HepG2 (cell line): ENCODE data around the gene FAM50A. TPM values are rescaled to one million over a fixed set of nuclear protein-coding genes. Genes with fewer than 3 reads are reported as not detected.
A peak's percentile ranks its signal among the peaks of the same experiment; 100 is the strongest.

Experiments
- AGO1 ChIP-seq: fragments of 200-400 bp; formaldehyde crosslinking; IDR thresholded peaks from 2 replicates; pipeline ENCODE4 v1.6.1; 2017; ENCODE audit warnings: mild to moderate bottlenecking, low read depth, low read length, moderate library complexity; ENCODE audit not compliant: poor library complexity, severe bottlenecking
- ARHGAP35 ChIP-seq: sonication (generic); formaldehyde crosslinking; IDR thresholded peaks from 2 replicates; pipeline ENCODE4 v1.9.0; 2022; ENCODE audit warnings: mild to moderate bottlenecking, inconsistent platforms, moderate library complexity, missing genetic modification reagents, borderline replicate concordance
- ARID5B ChIP-seq: IDR thresholded peaks from 2 replicates; pipeline ENCODE4 v1.4.0; 2020; ENCODE audit warnings: mild to moderate bottlenecking, missing genetic modification reagents
- BCL6 ChIP-seq: IDR thresholded peaks from 2 replicates; pipeline ENCODE4 v1.6.1; 2016; ENCODE audit warnings: missing genetic modification reagents, missing compliant biosample characterization
- ERF ChIP-seq: IDR thresholded peaks from 2 replicates; pipeline ENCODE4 v1.6.1; 2018; ENCODE audit warnings: missing biosample characterization, missing genetic modification reagents
- GABPB1 ChIP-seq: IDR thresholded peaks from 2 replicates; pipeline ENCODE4 v1.6.1; 2016; ENCODE audit warnings: mild to moderate bottlenecking, missing genetic modification reagents, moderate library complexity, missing compliant biosample characterization
- IKZF1 ChIP-seq: fragments of 450-650 bp; IDR thresholded peaks from 2 replicates; pipeline ENCODE4 v1.7.1; 2016
- MED1 ChIP-seq: sonication (generic); formaldehyde crosslinking; IDR thresholded peaks from 2 replicates; pipeline ENCODE4 v1.4.0; 2020; ENCODE audit warnings: missing genetic modification reagents
- NFKB2 ChIP-seq: sonication (generic); formaldehyde crosslinking; IDR thresholded peaks from 2 replicates; pipeline ENCODE4 v1.4.0; 2020; ENCODE audit warnings: missing genetic modification reagents, borderline replicate concordance
- RBFOX2 ChIP-seq: fragments of 200-400 bp; formaldehyde crosslinking; IDR thresholded peaks from 2 replicates; pipeline ENCODE4 v1.6.1; 2017; ENCODE audit warnings: low read depth, mild to moderate bottlenecking, low read length
- SAFB2 ChIP-seq: sonication (generic); formaldehyde crosslinking; IDR thresholded peaks from 2 replicates; pipeline ENCODE4 v1.5.1; 2020; ENCODE audit warnings: missing genetic modification reagents, low read depth, mild to moderate bottlenecking, borderline replicate concordance
- SALL1 ChIP-seq: sonication (generic); formaldehyde crosslinking; IDR thresholded peaks from 2 replicates; pipeline ENCODE4 v1.8.0; 2022; ENCODE audit warnings: mild to moderate bottlenecking, missing genetic modification reagents
- SAP130 ChIP-seq: IDR thresholded peaks from 2 replicates; pipeline ENCODE4 v1.6.1; 2016; ENCODE audit warnings: low read depth
- SETDB1 ChIP-seq: sonication (generic); formaldehyde crosslinking; IDR thresholded peaks from 2 replicates; pipeline ENCODE4 v1.5.1; 2020; ENCODE audit warnings: missing genetic modification reagents, mild to moderate bottlenecking, borderline replicate concordance
- SNAI1 ChIP-seq: sonication (generic); formaldehyde crosslinking; IDR thresholded peaks from 2 replicates; pipeline ENCODE4 v1.5.0; 2020; ENCODE audit warnings: mild to moderate bottlenecking, missing genetic modification reagents, borderline replicate concordance
- SP4 ChIP-seq: sonication (generic); formaldehyde crosslinking; IDR thresholded peaks from 2 replicates; pipeline ENCODE4 v1.8.1; 2023; ENCODE audit warnings: mild to moderate bottlenecking, missing genetic modification reagents
- TBX2 ChIP-seq: sonication (generic); formaldehyde crosslinking; IDR thresholded peaks from 2 replicates; pipeline ENCODE4 v1.5.0; 2020; ENCODE audit warnings: missing genetic modification reagents, mild to moderate bottlenecking, borderline replicate concordance
- ZBTB7B ChIP-seq: sonication (generic); formaldehyde crosslinking; IDR thresholded peaks from 2 replicates; pipeline ENCODE4 v1.4.0; 2020; ENCODE audit warnings: missing genetic modification reagents
- ZNF224 ChIP-seq: sonication (generic); formaldehyde crosslinking; IDR thresholded peaks from 2 replicates; pipeline ENCODE4 v1.5.0; 2020; ENCODE audit warnings: mild to moderate bottlenecking, missing genetic modification reagents
- ZNF530 ChIP-seq: sonication (generic); formaldehyde crosslinking; IDR thresholded peaks from 2 replicates; pipeline ENCODE4 v1.5.0; 2020; ENCODE audit warnings: low read depth, mild to moderate bottlenecking, missing genetic modification reagents
- ZNF558 ChIP-seq: sonication (generic); formaldehyde crosslinking; IDR thresholded peaks from 2 replicates; pipeline ENCODE4 v1.9.0; 2022; ENCODE audit warnings: mild to moderate bottlenecking, missing genetic modification reagents, borderline replicate concordance
- ZNF605 ChIP-seq: sonication (generic); formaldehyde crosslinking; IDR thresholded peaks from 2 replicates; pipeline ENCODE4 v1.8.0; 2022; ENCODE audit warnings: mild to moderate bottlenecking, missing genetic modification reagents
- ZNF772 ChIP-seq: sonication (generic); formaldehyde crosslinking; IDR thresholded peaks from 2 replicates; pipeline ENCODE4 v1.5.0; 2020; ENCODE audit warnings: mild to moderate bottlenecking, missing genetic modification reagents
- polyA plus RNA-seq, 8 experiments: library from polyadenylated mRNA; depleted of rRNA in 3 of 8; stranded (reverse) in 7 of 8; unstranded in 1 of 8; fragments of >200 nt; fragmentation: Illumina TruSeq in 4 of 8; extraction: Trizol in 4 of 8; gene quantifications; 2 replicates each; pipeline versions ENCODE4 v1.2.1 to v1.2.3, GENCODE V29; 2011 to 2016; ENCODE audit warnings: low read depth in 4 of 8, missing spikeins in 1 of 8, mixed read lengths in 1 of 8; ENCODE audit not compliant: insufficient read depth in 1 of 8
- total RNA-seq, 5 experiments: library from RNA; depleted of rRNA; stranded (reverse); fragments of >200 nt; fragmentation: Illumina TruSeq; extraction: Trizol; gene quantifications; 2 replicates each; pipeline ENCODE4 v1.2.3, GENCODE V29; 2016; ENCODE audit warnings: low read depth in 1 of 5
- TF ChIP-seq, protein P1 (sequence below): sonication (generic); formaldehyde crosslinking; IDR thresholded peaks from 2 replicates; pipeline ENCODE4 v1.8.1; 2023; ENCODE audit warnings: mild to moderate bottlenecking, missing genetic modification reagents, borderline replicate concordance
- TF ChIP-seq, protein P2 (sequence below): sonication (generic); IDR thresholded peaks from 2 replicates; pipeline ENCODE4 v1.6.1; 2016; ENCODE audit warnings: low read depth, borderline replicate concordance

FAM50A gene
- total and polyA plus RNA-seq, 2 of the 13 experiments (the other 11 are each of a cell fraction or from before 2014, with no cell fraction given): 30.7 to 40.7 TPM

DNA sequence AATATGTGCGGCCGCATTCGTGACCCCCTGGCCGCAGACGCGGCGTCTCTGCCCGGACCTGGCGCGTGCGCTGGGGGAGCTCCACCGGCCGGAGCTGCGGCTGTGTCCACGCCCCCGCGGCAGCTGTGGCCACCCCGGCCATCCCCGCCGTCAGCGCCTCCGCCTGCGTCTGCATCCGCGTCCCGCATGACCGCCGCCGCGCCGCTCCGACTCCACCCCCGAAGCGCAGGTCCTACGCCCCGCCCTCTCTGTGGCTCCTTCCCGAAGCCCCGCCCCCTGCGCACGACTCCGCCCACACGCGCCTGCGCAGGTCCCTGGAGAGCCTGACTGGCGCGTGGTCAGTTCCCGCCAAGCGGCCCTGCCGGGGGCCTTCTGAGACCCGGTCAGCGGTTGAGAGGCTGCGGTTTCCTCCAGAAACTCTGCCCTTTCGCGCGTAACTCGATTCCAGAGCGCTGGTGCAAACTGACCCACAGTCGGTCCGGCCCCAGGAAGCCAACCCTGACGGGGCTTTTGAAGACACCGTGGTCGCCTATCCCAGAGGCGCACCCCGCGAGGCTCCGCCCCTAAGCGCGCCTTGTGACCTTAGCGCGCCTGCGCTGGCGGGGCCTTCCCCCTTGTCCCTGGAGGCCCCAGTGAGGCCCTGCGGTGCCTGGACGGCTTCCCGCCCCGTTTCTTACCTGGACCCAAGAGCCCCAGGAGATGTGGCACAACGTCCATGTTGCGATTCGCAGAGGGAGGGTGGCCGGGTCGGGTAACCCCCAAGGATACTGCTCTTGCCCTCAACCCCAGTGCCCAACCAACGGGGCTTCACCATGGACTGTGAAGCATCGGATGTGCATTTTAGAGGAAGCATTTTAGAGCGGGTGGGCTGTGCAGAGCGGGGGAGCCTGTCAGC lies 35.0 kb downstream of the FAM50A start, which contains the start of gene LAGE3 (continued):
- TF ChIP-seq ARHGAP35 (CRISPR knock-in tag) (no peak), RBFOX2 (peak; percentile 38; the same call in 1 of the 2 replicates), TBX2 (CRISPR knock-in tag) (peak; percentile 66), GABPB1 (CRISPR knock-in tag) (peak; percentile 58; the same call in 1 of the 2 replicates), SALL1 (CRISPR knock-in tag) (peak; percentile 77; the same call in 1 of the 2 replicates), ARID5B (no peak), BCL6 (CRISPR knock-in tag) (0 out of 2 replicates have a peak, but pooled peaks have one; percentile 13), SAP130 (CRISPR knock-in tag) (peak; percentile 65), IKZF1 (no peak), SAFB2 (CRISPR knock-in tag) (0 out of 2 replicates have a peak, but pooled peaks have one; percentile 53), ZNF224 (CRISPR knock-in tag) (0 out of 2 replicates have a peak, but pooled peaks have one; percentile 54), ZNF530 (CRISPR knock-in tag) (no peak), ZBTB7B (0 out of 2 replicates have a peak, but pooled peaks have one; percentile 19), ERF (CRISPR knock-in tag) (peak; percentile 73; the same call in 1 of the 2 replicates), NFKB2 (CRISPR knock-in tag) (peak; percentile 76; the same call in 1 of the 2 replicates), AGO1 (peak; percentile 96), SP4 (CRISPR knock-in tag) (peak; percentile 95), SETDB1 (CRISPR knock-in tag) (no peak), ZNF558 (CRISPR knock-in tag) (no peak), ZNF605 (peak; percentile 89), SNAI1 (CRISPR knock-in tag) (no peak), ZNF772 (CRISPR knock-in tag) (peak; percentile 74; the same call in 1 of the 2 replicates), MED1 (0 out of 2 replicates have a peak, but pooled peaks have one; percentile 28)
- TF ChIP-seq, protein P1, sequence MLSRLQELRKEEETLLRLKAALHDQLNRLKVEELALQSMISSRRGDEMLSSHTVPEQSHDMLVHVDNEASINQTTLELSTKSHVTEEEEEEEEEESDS (CRISPR knock-in tag): peak; percentile 45; the same call in 1 of the 2 replicates
- TF ChIP-seq, protein P2, sequence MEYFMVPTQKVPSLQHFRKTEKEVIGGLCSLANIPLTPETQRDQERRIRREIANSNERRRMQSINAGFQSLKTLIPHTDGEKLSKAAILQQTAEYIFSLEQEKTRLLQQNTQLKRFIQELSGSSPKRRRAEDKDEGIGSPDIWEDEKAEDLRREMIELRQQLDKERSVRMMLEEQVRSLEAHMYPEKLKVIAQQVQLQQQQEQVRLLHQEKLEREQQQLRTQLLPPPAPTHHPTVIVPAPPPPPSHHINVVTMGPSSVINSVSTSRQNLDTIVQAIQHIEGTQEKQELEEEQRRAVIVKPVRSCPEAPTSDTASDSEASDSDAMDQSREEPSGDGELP: peak; percentile 36; the same call in 1 of the 2 replicates
